ENCODE results near the gene MAP3K4. TPM values are rescaled to one million over a fixed set of nuclear protein-coding genes. Genes with fewer than 3 reads are reported as not detected.

The MAP3K4 gene
- total and polyA plus RNA-seq, 2 of the 4 experiments (the other 2 are of a cell fraction) = 11.5 to 20.4 TPM

- Histone ChIP-seq H3K4me2 (ENCODE audit: low read depth, low read length) (no peak overlapping the region), H2BK20ac (ENCODE audit: low read depth, low read length) (no peak overlapping the region), H4K8ac (ENCODE audit: low read depth in 2 of 2, low read length in 2 of 2) (no peak overlapping the region), H3K56ac (ENCODE audit: extremely low read depth, insufficient read depth, low read length) (no peak overlapping the region), H3K36me3 (ENCODE audit: control insufficient read depth, insufficient read depth, low read length) (no peaks in the 10 kb centered on the region), H2BK15ac (ENCODE audit: low read depth, low read length) (no peak overlapping the region), H3K23ac (ENCODE audit: low read depth, low read length) (no peak overlapping the region), H3K9me1 (ENCODE audit: insufficient read depth, low read length) (no peaks in the 10 kb centered on the region), H4K5ac (ENCODE audit: low read depth, low read length) (no peak overlapping the region), H2BK120ac (ENCODE audit: low read depth, low read length) (no peak overlapping the region), H3K18ac (ENCODE audit: low read depth, low read length) (no peak overlapping the region), H3K9me3 (ENCODE audit: control insufficient read depth, insufficient read depth, low read length) (no peaks in the 10 kb centered on the region), H3K27ac (ENCODE audit: insufficient read depth, low read length) (no peak overlapping the region), H4K20me1 (ENCODE audit: insufficient read depth, low read length) (no peaks in the 10 kb centered on the region), H2BK5ac (ENCODE audit: low read depth, low read length, poor library complexity, severe bottlenecking) (no peak overlapping the region), H3K4me3 (ENCODE audit: insufficient read depth, low read depth, low read length) (no peak overlapping the region), H3K4ac (ENCODE audit: low read depth, low read length) (no peak overlapping the region), H2AK9ac (replicated peaks; ENCODE audit: low read depth, low read length, poor library complexity) (no peak overlapping the region), H3K27me3 (ENCODE audit: control insufficient read depth, insufficient read depth, low read length) (peaks cover 5% of the 10 kb centered on the region), H3K9ac (ENCODE audit: low read depth, low read length) (no peak overlapping the region), H3K4me1 (ENCODE audit: control insufficient read depth, insufficient read depth, low read length) (peaks cover 1% of the 10 kb centered on the region; the same call in 1 of the 2 replicates), H3K79me1 (ENCODE audit: low read depth in 1 of 2, low read length in 2 of 2) (no peaks in the 10 kb centered on the region), H3K14ac (replicated peaks; ENCODE audit: low read depth, low read length) (no peak overlapping the region), H4K91ac (ENCODE audit: insufficient read depth, low read depth, low read length) (no peak overlapping the region), H2AFZ (replicated peaks; ENCODE audit: low read length, poor library complexity) (no peak overlapping the region), H2AK5ac (ENCODE audit: low read depth, low read length) (no peak overlapping the region)
- BruUV-seq (replicated peaks) = no TSS peak
- dilution Hi-C loops (cut with HindIII; ENCODE audit: low sequenced_read_pairs, unreplicated experiment) (no loop called here), intact Hi-C loops (cut with micrococcal nuclease) (no loop called here), in situ Hi-C loops (cut with MboI; ENCODE audit: low sequenced_read_pairs) (no loop called here)
- 0 out of 2 replicates have a peak, but pooled peaks have one; percentile 19 for TF ChIP-seq MAFK (IDR thresholded peaks at IDR 0.05; ENCODE audit: low read depth, low read length)
- TF ChIP-seq NFE2L2 (IDR thresholded peaks at IDR 0.05; ENCODE audit: low read depth, low read length) = no peak
- ATAC-seq (ENCODE audit: low read depth) (no peak), DNase-seq (no peak)
- CTCF ChIA-PET = no interaction called here
- WGBS, 2 experiments (ENCODE audit: extremely low coverage in 2 of 2, insufficient read length in 1 of 2) = 92% methylated on average over 2 of the region's 7 CpGs; no CpG with 5 or more reads in 1 of the 2 experiments
- POLR2A ChIA-PET (ENCODE audit: unreplicated experiment) = no interaction called here
Measured at GRCh38 chr6:160966493-160967229, 24.9 kb upstream of the MAP3K4 start.
